ENCODE measurements around the gene MAN2A2.

Gene MAN2A2

GRCh38 chr15:90966262-90966661, 63.2 kb downstream of the MAN2A2 start:
- no peak for TF ChIP-seq TEAD4 (IDR thresholded peaks at IDR 0.05)
- no peak for TF ChIP-seq RAD21 (IDR thresholded peaks at IDR 0.05; ENCODE audit: low read depth)
- TF ChIP-seq CREB1 (IDR thresholded peaks at IDR 0.05; ENCODE audit: low read depth) = no peak
- no peak for TF ChIP-seq CEBPB (IDR thresholded peaks at IDR 0.05)
- no peak for TF ChIP-seq ZBTB7A (IDR thresholded peaks at IDR 0.05; ENCODE audit: low read depth)
- TF ChIP-seq YY1 (IDR thresholded peaks at IDR 0.05; ENCODE audit: low read depth) = no peak
- no peak for TF ChIP-seq EP300 (IDR thresholded peaks at IDR 0.05; ENCODE audit: borderline replicate concordance)
- TF ChIP-seq TAF1 (IDR thresholded peaks at IDR 0.05; ENCODE audit: low read depth) = no peak
- TF ChIP-seq NFIC (IDR thresholded peaks at IDR 0.05) = no peak

GRCh38 chr15:90967206-90967605, 64.1 kb downstream of the MAN2A2 start:
- no peak for TF ChIP-seq CEBPB (IDR thresholded peaks at IDR 0.05)

GRCh38 chr15:90968434-90968833, 65.3 kb downstream of the MAN2A2 start:
- no peak for TF ChIP-seq TEAD4 (IDR thresholded peaks at IDR 0.05)
- TF ChIP-seq TAF1 (IDR thresholded peaks at IDR 0.05; ENCODE audit: low read depth) = no peak
- no peak for TF ChIP-seq CREB1 (IDR thresholded peaks at IDR 0.05; ENCODE audit: low read depth)
- TF ChIP-seq TCF12 (IDR thresholded peaks at IDR 0.05; ENCODE audit: low read depth) = no peak
- no peak for TF ChIP-seq CEBPB (IDR thresholded peaks at IDR 0.05)
- TF ChIP-seq EGR1 (IDR thresholded peaks at IDR 0.05) = no peak
- TF ChIP-seq RAD21 (IDR thresholded peaks at IDR 0.05; ENCODE audit: low read depth) = no peak
- no peak for TF ChIP-seq MAX (IDR thresholded peaks at IDR 0.05)
- TF ChIP-seq FOXM1 (IDR thresholded peaks at IDR 0.05; ENCODE audit: borderline replicate concordance, low read depth) = no peak

- TF ChIP-seq ZBTB7A (IDR thresholded peaks at IDR 0.05; ENCODE audit: low read depth) (no peak), TEAD4 (IDR thresholded peaks at IDR 0.05) (no peak), MAX (IDR thresholded peaks at IDR 0.05) (no peak), CEBPB (IDR thresholded peaks at IDR 0.05) (no peak), CREB1 (IDR thresholded peaks at IDR 0.05; ENCODE audit: low read depth) (no peak), USF1 (IDR thresholded peaks at IDR 0.05) (no peak), EP300 (IDR thresholded peaks at IDR 0.05; ENCODE audit: borderline replicate concordance) (no peak)
Measured at GRCh38 chr15:90970274-90970673, 67.2 kb downstream of the MAN2A2 start.

- TF ChIP-seq RAD21 (IDR thresholded peaks at IDR 0.05; ENCODE audit: low read depth) = no peak
- no peak for TF ChIP-seq NFIC (IDR thresholded peaks at IDR 0.05)
Measured at GRCh38 chr15:90972133-90972532, 69.0 kb downstream of the MAN2A2 start.
